HCT116 (cell line): ENCODE data around the gene SLC35G3. TPM values are rescaled to one million over a fixed set of nuclear protein-coding genes. Genes with fewer than 3 reads are reported as not detected.
"Not testable (repeated sequence)": the region's sequence is repeated elsewhere in the genome, so short reads cannot be mapped to it uniquely, and the experiment has no call there.

ENCODE experiments used
- ATAC-seq: fragments of 200-7000 bp; cut with Tn5 transposase; 2 replicates; pipeline ENCODE4 v1.9.1; 2020; ENCODE audit warnings: mild to moderate bottlenecking, moderate library complexity
- BruUV-seq: library from RNA; stranded (reverse); fragments of 400-500 nt; replicated peaks from 2 replicates; lab custom pipeline; 2021; lab: Mats Ljungman, UMichigan
- CTCF ChIA-PET: fragments of 300-600 bp; sonication (Branson Sonifier 250); formaldehyde crosslinking; loops from one replicate; lab custom pipeline; 2021; ENCODE audit warnings: antibody characterized with exemption; lab: Charles Lee
- POLR2A ChIA-PET: fragments of 300-600, 350-600 bp; sonication (Branson Sonifier 250); formaldehyde crosslinking; loops from one replicate; lab custom pipeline; 2021; ENCODE audit warnings: antibody characterized with exemption; lab: Charles Lee
- RAD21 ChIA-PET, 2 experiments: fragments of 300-600 bp; sonication (Branson Sonifier 250); formaldehyde crosslinking; loops; one replicate each; lab custom pipeline; 2023; ENCODE audit warnings: low total read pairs in 2 of 2; ENCODE audit not compliant: uncharacterized antibody in 2 of 2, unreplicated experiment in 2 of 2, low non-redundant PET in 1 of 2; lab: Charles Lee
- DNase-seq: peaks from one replicate; pipeline ENCODE4 v3.0.0-alpha.2; 2010; ENCODE audit warnings: low read depth, low spot score
- H2AFZ ChIP-seq: fragments of 200-600 bp; shearing (Covaris generic), sonication (generic); 2 replicates; pipeline ENCODE4 v1.6.1; 2017; ENCODE audit warnings: low read depth, mixed run types, mixed read lengths, antibody characterized with exemption, low read length; ENCODE audit not compliant: poor library complexity, severe bottlenecking
- H3K27ac ChIP-seq: 2 replicates; pipeline ENCODE4 v1.5.1; 2012; ENCODE audit warnings: low read depth, low read length
- H3K27me3 ChIP-seq: fragments of 200-600 bp; sonication (generic); 2 replicates; pipeline ENCODE4 v1.6.1; 2016; ENCODE audit warnings: mixed run types, low read length, mixed read lengths; ENCODE audit not compliant: insufficient read depth
- H3K36me3 ChIP-seq, 2 experiments: fragments of 200-500 bp in 1 of 2; fragments of 200-600 bp in 1 of 2; sonication (Bioruptor generic) in 1 of 2; sonication (generic) in 1 of 2; 2 replicates each; pipeline versions ENCODE4 v1.5.1 to v1.6.1; 2014 to 2016; ENCODE audit warnings: low read length in 2 of 2, inconsistent platforms in 1 of 2, mixed read lengths in 1 of 2, mixed run types in 1 of 2; ENCODE audit not compliant: insufficient read depth in 2 of 2, control insufficient read depth in 1 of 2
- H3K4me1 ChIP-seq, 2 experiments: fragments of 200-600 bp in 1 of 2; sonication (generic) in 1 of 2; 2 replicates each; pipeline versions ENCODE4 v1.5.1 to v1.6.1; 2012 to 2017; ENCODE audit warnings: low read length in 2 of 2, inconsistent platforms in 1 of 2, mild to moderate bottlenecking in 1 of 2, mixed read lengths in 1 of 2, mixed run types in 1 of 2, moderate library complexity in 1 of 2; ENCODE audit not compliant: insufficient read depth in 2 of 2, control insufficient read depth in 1 of 2
- H3K4me2 ChIP-seq: fragments of 200-600 bp; sonication (generic); 2 replicates; pipeline ENCODE4 v1.6.1; 2017; ENCODE audit warnings: mixed run types, low read length, mixed read lengths
- H3K4me3 ChIP-seq, 2 experiments: fragments of 200-600 bp in 1 of 2; sonication (generic) in 1 of 2; replicated peaks in 1 of 2; 2 replicates each; pipeline ENCODE4 v1.5.1; 2011 to 2016; ENCODE audit warnings: low read length in 2 of 2, control low read depth in 1 of 2, low read depth in 1 of 2, mild to moderate bottlenecking in 1 of 2, mixed read lengths in 1 of 2, mixed run types in 1 of 2
- H3K79me2 ChIP-seq: fragments of 200-600 bp; sonication (generic); 2 replicates; pipeline ENCODE4 v1.6.1; 2017; ENCODE audit warnings: mild to moderate bottlenecking, mixed run types, low read length, moderate library complexity, mixed read lengths; ENCODE audit not compliant: insufficient read depth
- H3K9ac ChIP-seq: fragments of 200-600 bp; sonication (generic); 2 replicates; pipeline ENCODE4 v1.6.1; 2016; ENCODE audit warnings: low read length, mixed read lengths
- H3K9me2 ChIP-seq: fragments of 200-600 bp; sonication (generic), shearing (Covaris generic); 2 replicates; pipeline ENCODE4 v1.6.1; 2017; ENCODE audit warnings: mixed run types, mild to moderate bottlenecking, moderate library complexity; ENCODE audit not compliant: insufficient read depth
- H3K9me3 ChIP-seq, 2 experiments: fragments of 200-500 bp in 1 of 2; fragments of 200-600 bp in 1 of 2; sonication (Bioruptor generic) in 1 of 2; sonication (generic) in 1 of 2; 2 replicates each; pipeline ENCODE4 v1.6.1; 2014 to 2017; ENCODE audit warnings: low read length in 2 of 2, mixed read lengths in 2 of 2, inconsistent platforms in 1 of 2, low read depth in 1 of 2, mild to moderate bottlenecking in 1 of 2, mixed run types in 1 of 2, moderate library complexity in 1 of 2; ENCODE audit not compliant: control insufficient read depth in 1 of 2, insufficient read depth in 1 of 2
- H4K20me1 ChIP-seq: fragments of 200-600 bp; sonication (generic), shearing (Covaris generic); 2 replicates; pipeline ENCODE4 v1.6.1; 2017; ENCODE audit warnings: mixed run types, mild to moderate bottlenecking, moderate library complexity; ENCODE audit not compliant: insufficient read depth
- ATF3 ChIP-seq: IDR thresholded peaks from 2 replicates; pipeline ENCODE4 v1.6.1; 2012
- CEBPB ChIP-seq: IDR thresholded peaks from 2 replicates; pipeline ENCODE4 v1.6.1; 2012; ENCODE audit warnings: low read depth
- CTCF ChIP-seq, 3 experiments: fragments of 200-600 bp in 1 of 3; sonication (generic) in 1 of 3; IDR thresholded peaks in 2 of 3; conservative IDR thresholded peaks in 1 of 3; 2 replicates each; pipeline ENCODE4 v1.5.1; 2012 to 2017; ENCODE audit warnings: low read depth in 2 of 3, low read length in 2 of 3, antibody characterized with exemption in 1 of 3, borderline replicate concordance in 1 of 3, control low read depth in 1 of 3, mild to moderate bottlenecking in 1 of 3, mixed read lengths in 1 of 3, mixed run types in 1 of 3, moderate library complexity in 1 of 3; ENCODE audit not compliant: insufficient read depth in 1 of 3
- ELF1 ChIP-seq: IDR thresholded peaks from 2 replicates; pipeline ENCODE4 v1.6.1; 2012; ENCODE audit warnings: low read depth, borderline replicate concordance
- FOSL1 ChIP-seq: IDR thresholded peaks from 2 replicates; pipeline ENCODE4 v1.6.1; 2012; ENCODE audit warnings: low read depth
- JUND ChIP-seq: IDR thresholded peaks from 2 replicates; pipeline ENCODE4 v1.6.1; 2012
- MAX ChIP-seq: IDR thresholded peaks from 2 replicates; pipeline ENCODE4 v1.6.1; 2012
- POLR2AphosphoS5 ChIP-seq: IDR thresholded peaks from 2 replicates; pipeline ENCODE4 v1.6.1; 2011; ENCODE audit warnings: mild to moderate bottlenecking, low read depth, low read length, moderate library complexity
- SIN3A ChIP-seq: IDR thresholded peaks from 2 replicates; pipeline ENCODE4 v1.6.1; 2012; ENCODE audit warnings: low read depth
- intact Hi-C: fragments of 100-400 bp; cut with micrococcal nuclease; formaldehyde crosslinking; loops from 2 replicates; pipeline ENCODE4 v1.10.0; 2022
- total RNA-seq: library from RNA; stranded (reverse); gene quantifications from one replicate; pipeline ENCODE4 v1.2.1, GENCODE V29; 2021; ENCODE audit not compliant: unreplicated experiment

The SLC35G3 gene
- total RNA-seq, 1 experiment from 2014 or later = not detected

GRCh38 chr17:35172321-35172720 lies 21.9 kb downstream of the SLC35G3 start:
- RAD21 ChIA-PET, H4K20me1 ChIP-seq, ATAC-seq, BruUV-seq, H2AFZ ChIP-seq, H3K9me3 ChIP-seq, H3K9ac ChIP-seq, H3K27ac ChIP-seq, DNase-seq, POLR2A ChIA-PET, H3K9me2 ChIP-seq, H3K4me1 ChIP-seq, H3K4me3 ChIP-seq, H3K4me2 ChIP-seq, H3K27me3 ChIP-seq, H3K79me2 ChIP-seq, CTCF ChIA-PET, H3K36me3 ChIP-seq: not testable (repeated sequence)
- intact Hi-C loops = loop anchor here (10.0 kb wide), 1 partner anchor 142 kb away; no protein-coding TSS in a partner anchor

GRCh38 chr17:35171834-35172233 lies 22.4 kb downstream of the SLC35G3 start:
- RAD21 ChIA-PET = no interaction called here
- Histone ChIP-seq H4K20me1 (no peaks in the 10 kb centered on the region), H3K4me2 (no peak overlapping the region), H3K4me3 (no peak overlapping the region), H3K27me3 (peaks cover 6% of the 10 kb centered on the region; the same call in 1 of the 2 replicates), H3K27ac (no peak overlapping the region), H2AFZ (no peak overlapping the region), H3K36me3 (no peaks in the 10 kb centered on the region), H3K9me2 (no peaks in the 10 kb centered on the region), H3K79me2 (no peaks in the 10 kb centered on the region), H3K9me3 (no peaks in the 10 kb centered on the region), H3K9ac (no peak overlapping the region)
- CTCF ChIA-PET = interaction anchor here (1.2 to 1.8 kb wide), 2 partner anchors 367 to 368 kb away, joined by 3 to 7 read pairs; no protein-coding TSS in a partner anchor
- no peak for ATAC-seq
- POLR2A ChIA-PET = no interaction called here
- TF ChIP-seq CTCF (IDR thresholded peaks at IDR 0.05 in 2 of 3, conservative IDR thresholded peaks at IDR 0.05 in 1 of 3; ENCODE audit: borderline replicate concordance in 1 of 3, insufficient read depth in 1 of 3, low read depth in 2 of 3, low read length in 2 of 3) (no peak), CEBPB (no peak), JUND (no peak), POLR2AphosphoS5 (no peak), FOSL1 (no peak), ATF3 (no peak), SIN3A (no peak), MAX (no peak), ELF1 (no peak)
- TF ChIP-seq, all 23 proteins: peak for 0
- no peak for DNase-seq
- H3K4me1 ChIP-seq = no peaks in the 10 kb centered on the region
- no TSS peak for BruUV-seq
- intact Hi-C loops = loop anchor here (1.0 to 10.0 kb wide), 2 partner anchors 143 to 361 kb away; no protein-coding TSS in a partner anchor
